K562 (cell line): ENCODE results near the gene PCYT1A.

Experiments used
- FOS ChIP-seq: IDR thresholded peaks from 3 replicates; pipeline ENCODE4 v1.6.1; 2011; ENCODE audit not compliant: insufficient read length; ENCODE audit errors: extremely low read depth
- ZBTB43 ChIP-seq: sonication (generic); formaldehyde crosslinking; IDR thresholded peaks from 2 replicates; pipeline ENCODE4 v1.8.0; 2023; ENCODE audit warnings: mild to moderate bottlenecking, missing genetic modification reagents
- ZNF589 ChIP-seq: fragments of 200-800 bp; sonication (Bioruptor generic); IDR thresholded peaks from 2 replicates; pipeline ENCODE4 v1.6.1; 2016; ENCODE audit warnings: low read depth, missing genetic modification characterization, missing compliant biosample characterization
- TF ChIP-seq, protein P1 (sequence below), 3 experiments: IDR thresholded peaks in 2 of 3; conservative IDR thresholded peaks in 1 of 3; 2 replicates each; pipeline ENCODE4 v1.5.1; 2011 to 2012; ENCODE audit warnings: low read length in 3 of 3, mild to moderate bottlenecking in 3 of 3, control low read depth in 2 of 3, improper control_type of control experiment in 1 of 3, inconsistent platforms in 1 of 3, low read depth in 1 of 3, mixed read lengths in 1 of 3, moderate library complexity in 1 of 3; ENCODE audit not compliant: insufficient read depth in 2 of 3
- TF ChIP-seq, protein P2 (sequence below): sonication (generic); formaldehyde crosslinking; IDR thresholded peaks from 2 replicates; pipeline ENCODE4 v1.8.0; 2022; ENCODE audit warnings: mild to moderate bottlenecking, missing genetic modification reagents

DNA sequence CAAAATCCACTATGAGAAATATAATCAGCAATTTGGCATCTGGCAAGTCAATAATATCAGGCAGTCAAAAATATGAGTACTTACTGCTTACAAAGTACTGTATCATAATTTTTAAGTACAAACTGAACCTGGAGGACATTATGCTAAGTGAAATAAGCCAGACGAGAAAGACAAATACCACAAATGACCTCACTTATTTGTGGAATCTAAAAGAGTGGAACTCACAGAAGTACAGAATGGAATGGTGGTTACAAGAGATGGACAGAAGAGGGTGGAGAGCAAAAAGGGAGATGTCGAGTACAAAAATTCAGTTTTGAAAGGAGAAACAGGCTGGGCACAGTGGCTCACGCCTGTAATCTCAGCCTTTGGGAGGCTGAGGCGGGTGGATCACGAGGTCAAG lies 12.4 kb downstream of the PCYT1A start:
- TF ChIP-seq, protein P1, sequence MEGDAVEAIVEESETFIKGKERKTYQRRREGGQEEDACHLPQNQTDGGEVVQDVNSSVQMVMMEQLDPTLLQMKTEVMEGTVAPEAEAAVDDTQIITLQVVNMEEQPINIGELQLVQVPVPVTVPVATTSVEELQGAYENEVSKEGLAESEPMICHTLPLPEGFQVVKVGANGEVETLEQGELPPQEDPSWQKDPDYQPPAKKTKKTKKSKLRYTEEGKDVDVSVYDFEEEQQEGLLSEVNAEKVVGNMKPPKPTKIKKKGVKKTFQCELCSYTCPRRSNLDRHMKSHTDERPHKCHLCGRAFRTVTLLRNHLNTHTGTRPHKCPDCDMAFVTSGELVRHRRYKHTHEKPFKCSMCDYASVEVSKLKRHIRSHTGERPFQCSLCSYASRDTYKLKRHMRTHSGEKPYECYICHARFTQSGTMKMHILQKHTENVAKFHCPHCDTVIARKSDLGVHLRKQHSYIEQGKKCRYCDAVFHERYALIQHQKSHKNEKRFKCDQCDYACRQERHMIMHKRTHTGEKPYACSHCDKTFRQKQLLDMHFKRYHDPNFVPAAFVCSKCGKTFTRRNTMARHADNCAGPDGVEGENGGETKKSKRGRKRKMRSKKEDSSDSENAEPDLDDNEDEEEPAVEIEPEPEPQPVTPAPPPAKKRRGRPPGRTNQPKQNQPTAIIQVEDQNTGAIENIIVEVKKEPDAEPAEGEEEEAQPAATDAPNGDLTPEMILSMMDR (IDR thresholded peaks at IDR 0.05 in 2 of 3, conservative IDR thresholded peaks at IDR 0.05 in 1 of 3; ENCODE audit: insufficient read depth in 2 of 3, low read depth in 1 of 3, low read length in 3 of 3): no peak
- TF ChIP-seq ZBTB43 (no peak), ZNF589 (CRISPR knock-in tag) (no peak), FOS (no peak)
- TF ChIP-seq, protein P2, sequence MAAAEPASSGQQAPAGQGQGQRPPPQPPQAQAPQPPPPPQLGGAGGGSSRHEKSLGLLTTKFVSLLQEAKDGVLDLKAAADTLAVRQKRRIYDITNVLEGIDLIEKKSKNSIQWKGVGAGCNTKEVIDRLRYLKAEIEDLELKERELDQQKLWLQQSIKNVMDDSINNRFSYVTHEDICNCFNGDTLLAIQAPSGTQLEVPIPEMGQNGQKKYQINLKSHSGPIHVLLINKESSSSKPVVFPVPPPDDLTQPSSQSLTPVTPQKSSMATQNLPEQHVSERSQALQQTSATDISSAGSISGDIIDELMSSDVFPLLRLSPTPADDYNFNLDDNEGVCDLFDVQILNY: no peak
